ENCODE measurements around the gene JMJD7.
A peak's percentile ranks its signal among the peaks of the same experiment; 100 is the strongest.

The JMJD7 gene

DNA sequence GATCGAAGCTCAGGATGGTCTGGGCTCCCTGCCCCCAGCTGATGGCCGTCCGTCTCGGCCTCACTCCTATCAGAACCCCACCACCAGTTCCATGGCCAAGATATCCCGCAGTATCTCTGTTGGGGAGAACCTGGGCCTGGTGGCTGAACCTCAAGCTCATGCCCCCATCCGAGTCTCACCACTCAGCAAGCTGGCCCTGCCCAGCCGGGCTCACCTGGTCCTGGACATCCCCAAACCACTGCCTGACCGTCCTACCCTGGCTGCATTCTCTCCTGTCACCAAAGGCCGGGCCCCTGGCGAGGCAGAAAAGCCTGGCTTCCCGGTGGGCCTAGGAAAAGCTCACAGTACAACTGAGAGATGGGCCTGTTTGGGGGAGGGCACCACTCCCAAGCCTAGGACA is 4.4 kb upstream of the JMJD7 start:
- no peak for DNase-seq

DNA sequence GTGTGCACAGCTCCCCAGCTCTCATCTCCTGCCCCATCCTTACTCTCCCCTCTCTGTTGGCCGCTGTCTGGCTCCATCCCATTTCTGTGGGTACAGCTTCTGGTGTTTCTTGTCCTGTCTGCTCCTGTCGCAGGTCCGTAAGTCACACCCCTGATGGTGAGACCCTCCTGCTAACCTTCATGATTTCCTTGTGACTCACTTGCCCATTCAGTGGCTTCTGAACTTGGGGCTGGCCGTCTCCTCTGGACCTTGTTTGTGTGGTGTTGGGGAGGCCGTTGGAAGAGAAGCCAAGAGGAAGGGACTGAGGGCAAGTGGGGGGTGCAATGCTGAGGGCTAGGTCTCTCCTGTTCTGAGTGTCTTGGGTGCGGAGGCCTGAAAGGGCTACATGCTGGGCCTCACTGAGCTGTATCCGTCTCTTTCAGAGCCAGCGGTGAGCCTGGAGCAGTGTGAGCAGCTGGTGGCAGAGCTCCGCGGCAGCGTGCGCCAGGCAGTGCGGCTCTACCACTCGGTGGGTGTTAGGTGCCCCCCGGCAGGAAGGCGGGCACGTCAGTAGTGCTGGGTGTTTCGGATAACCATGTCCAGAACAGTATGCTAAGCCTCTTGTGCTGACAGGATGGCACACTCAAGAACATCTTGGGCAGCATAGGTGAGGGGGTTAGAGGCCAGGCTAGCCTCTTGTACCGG is 3.7 kb upstream of the JMJD7 start:
- DNase-seq = no peak

DNA sequence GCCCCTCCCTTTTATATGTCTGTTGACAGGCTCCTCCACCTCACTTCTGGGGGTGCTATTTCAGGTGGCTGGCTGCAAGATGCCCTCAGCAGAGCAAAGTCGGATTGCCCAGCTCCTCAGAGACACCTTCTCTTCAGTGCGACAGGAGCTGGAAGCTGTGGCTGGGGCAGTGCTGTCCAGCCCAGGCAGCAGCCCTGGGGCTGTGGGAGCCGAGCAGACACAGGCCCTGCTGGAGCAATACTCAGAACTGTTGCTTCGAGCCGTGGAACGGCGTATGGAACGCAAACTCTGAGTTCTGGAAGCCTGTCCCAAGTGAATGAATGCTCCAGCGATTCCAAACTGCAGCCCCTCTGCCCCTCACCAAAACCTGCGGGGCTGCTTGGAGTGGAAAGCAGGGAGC is 2.7 kb upstream of the JMJD7 start:
- DNase-seq = no peak

DNA sequence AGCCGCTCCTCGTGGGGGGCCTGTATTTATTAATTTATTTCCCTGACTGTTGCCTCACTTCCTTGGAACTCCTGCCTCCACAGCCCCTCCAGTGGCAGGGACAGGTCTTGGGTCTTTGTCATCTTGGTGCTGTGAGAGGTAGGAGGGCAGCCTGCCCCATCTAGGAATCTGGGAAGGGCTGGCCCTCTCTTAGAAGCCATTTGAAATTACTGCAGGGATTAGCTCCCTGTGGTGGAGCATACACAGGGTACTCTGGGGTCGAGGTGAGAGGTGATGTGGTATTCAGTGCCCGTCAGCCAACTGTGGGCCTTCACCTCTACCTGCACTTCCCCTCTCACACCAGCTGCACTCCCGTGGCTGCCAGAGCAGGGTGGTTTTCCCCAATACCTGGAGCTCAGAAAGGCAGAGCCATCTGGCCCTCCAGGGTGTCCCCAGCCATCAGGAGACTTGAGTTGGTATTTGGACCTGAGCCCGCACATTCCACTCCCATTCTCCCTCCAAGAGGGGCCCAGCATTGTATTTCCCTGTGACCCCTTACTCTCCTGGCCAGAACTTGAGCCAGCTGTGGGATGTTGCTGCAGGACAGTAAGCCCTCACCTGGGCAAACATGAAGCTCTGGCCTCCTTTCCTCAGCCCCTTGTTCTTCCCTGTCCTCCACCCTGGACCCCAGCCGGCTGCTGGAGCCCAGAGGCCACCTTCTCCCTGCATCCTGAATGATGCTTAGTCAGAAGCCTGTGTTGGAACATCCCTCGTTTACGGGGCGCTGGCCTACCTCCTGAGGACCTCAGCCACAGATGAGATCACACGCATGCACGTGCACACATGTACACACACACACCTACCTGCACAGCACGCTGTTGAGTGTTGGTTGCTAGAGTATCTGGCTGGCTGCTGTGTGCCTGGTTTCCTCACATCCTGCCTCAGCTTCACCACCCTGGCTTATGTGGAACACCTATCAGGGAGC is 2.0 kb upstream of the JMJD7 start:
- no peak for DNase-seq

DNA sequence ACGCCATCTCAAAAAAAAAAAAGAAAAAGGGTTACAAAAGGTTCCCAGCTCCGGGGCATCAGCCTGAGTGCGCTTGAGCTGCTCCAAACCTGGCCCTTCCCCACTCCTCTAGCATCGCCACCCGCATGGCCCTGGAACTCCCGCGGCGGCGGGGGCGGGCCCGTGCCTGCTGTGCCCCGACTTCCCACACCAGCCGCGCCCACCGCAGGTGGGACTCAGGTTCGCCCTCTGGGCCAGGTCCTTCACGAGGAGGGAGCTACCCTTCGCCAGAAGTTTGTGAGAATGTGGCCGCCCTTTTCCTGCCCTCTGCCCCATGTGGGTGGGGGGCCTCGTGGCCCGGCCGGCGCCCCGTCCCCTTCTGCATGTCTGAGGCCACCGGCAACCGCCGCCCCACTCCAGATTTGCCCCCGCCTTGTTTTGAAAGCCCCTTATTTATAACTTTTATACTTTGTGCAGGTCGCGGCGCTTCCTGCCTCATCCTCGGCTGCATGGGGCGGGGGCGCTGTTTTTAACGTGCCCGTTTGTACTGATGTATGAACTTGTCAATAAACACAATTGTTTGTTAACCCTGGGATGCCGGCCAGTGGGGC is 507 bp upstream of the JMJD7 start:
- DNase-seq = no peak

DNA sequence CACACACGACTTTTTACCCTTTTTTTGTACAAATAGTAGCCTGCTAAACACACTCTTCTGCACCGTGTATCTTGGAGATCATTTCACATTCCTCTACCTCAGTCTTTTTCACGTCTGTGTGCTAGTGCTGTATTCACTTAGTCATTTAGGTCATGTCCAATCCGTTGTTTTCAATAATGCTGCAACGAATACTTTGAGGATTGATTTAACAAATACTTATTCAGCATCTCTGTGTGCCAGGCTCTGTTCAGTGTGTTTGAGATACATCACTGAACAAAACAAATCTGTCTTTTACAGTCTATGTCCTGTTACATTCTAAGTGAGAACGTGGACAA is 882 bp downstream of the JMJD7 start:
- DNase-seq = no peak

DNA sequence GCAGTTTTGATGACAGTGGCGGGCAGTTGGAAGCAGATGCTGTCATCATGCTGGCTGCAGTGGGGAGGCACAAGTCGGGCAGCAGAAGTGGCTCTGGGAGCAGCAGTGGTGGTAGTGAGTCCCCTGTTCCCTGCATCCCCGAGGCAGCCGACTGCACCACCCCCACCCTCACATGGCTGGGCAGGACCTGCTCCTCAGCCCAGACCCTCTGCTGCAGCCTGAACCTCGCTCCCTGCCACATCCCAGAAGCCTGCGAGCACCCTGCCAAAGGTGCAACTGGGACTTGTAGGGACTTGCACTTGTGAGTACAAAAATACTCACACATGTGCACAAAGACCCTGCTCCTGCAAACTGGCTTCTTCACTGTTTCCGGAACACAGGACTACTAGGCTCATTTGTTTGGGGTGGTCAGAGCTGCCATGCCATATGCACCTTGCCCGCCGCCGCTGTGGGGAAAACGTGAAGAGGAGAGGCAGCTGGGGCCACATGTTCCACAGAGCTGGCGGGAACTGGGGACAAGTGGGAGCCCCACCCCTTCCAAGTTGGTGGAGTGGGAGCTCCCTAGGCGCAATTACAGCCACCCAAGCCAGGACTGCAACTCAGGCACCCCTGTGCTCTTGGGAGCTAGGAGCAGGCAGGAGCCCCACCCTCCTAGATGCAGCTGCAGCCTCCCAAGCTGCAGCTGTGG is 2.2 kb downstream of the JMJD7 start:
- DNase-seq = no peak

DNA sequence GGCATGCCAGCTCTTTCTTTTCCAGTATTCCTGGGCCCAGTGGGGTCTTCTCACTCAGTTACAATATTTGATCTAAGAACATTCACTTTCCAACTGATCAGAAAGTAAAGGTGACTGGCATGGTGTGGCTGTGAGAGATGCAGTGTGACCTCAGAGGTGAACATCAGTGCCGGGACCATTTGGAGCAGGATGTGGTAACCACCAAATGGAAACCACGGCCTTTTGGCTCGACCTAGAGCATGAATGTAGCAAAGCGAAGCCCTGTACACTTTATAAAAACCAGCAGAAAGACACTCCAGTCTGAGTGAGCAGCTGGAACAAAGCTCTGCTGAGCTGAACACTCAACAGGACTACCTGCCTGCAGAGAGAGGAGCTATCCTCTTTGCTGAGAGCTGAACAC is 3.4 kb downstream of the JMJD7 start:
- peak; percentile 50 for DNase-seq

DNA sequence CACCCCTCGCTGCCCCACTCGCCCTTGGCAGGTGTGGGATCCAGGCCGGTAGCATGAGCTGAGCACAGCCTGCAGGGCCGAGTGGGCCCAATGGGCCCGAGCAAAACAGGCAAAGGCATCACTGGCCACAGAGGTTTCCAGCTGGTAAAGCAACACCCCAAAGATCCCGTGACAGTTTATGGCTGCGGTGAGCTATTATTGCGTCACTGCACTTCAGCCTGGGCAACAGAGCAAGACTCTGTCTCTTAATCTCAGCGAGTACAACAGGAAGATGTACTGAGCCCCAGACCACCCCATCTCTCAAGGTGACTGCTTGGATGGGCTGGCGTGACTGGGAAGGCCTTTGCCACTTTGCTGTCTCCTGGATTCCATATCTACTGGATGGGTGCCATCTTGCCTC is 4.3 kb downstream of the JMJD7 start:
- no peak for DNase-seq

DNA sequence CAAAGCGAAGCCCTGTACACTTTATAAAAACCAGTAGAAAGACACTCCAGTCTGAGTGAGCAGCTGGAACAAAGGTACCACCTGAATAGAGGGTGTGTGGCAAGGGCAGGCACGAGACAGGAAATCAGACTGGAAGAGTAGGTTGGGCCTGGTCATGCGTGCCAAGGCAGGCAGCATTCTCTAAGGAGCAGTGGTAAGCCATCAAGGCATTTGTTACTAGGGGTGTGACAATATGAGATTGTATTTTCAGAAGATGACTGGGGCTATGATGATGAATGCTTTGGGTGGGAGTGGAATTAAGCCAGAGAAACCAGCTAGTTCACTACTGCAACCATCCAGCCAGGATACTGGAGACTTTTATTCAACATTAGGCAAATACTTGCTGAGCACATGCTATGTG is 5.0 kb downstream of the JMJD7 start:
- no peak for DNase-seq

DNA sequence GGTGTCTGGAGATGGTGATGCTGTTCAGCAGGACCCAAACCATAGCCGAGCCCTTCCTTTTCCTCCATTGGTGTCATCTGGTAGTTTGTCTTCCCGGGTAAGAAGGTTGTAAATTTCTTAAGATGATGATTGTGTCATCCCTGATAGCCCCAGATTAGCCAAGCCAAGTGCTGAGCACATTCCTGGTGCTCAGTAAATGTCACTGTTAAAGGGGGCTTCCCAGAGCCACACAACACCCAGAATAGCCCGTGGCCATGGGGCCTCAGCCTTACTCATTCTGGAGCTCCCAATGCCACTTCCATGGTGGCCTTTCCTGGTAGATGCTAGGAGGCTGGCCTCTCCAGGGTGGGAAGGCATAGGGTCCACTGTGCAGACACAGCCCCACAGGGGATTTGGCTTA is 6.2 kb downstream of the JMJD7 start:
- DNase-seq = no peak

DNA sequence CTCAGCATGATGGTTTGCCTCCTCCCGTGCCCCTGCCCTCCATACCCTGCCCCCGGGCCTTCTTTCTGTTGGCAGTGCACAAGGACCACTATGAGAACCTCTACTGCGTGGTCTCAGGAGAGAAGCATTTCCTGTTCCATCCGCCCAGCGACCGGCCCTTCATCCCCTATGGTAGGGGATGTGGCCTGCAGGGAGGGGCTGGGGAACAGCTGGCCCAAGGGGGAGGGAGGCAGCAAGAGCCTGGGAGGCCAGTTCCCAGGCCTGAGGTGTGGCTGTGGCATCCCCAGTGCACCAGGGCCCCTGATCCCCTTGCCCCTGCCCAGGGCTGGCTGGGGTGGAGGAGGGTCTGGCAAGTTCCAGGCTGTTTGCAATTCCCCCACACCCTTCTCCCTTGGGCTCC is 8.2 kb downstream of the JMJD7 start:
- DNase-seq = no peak

DNA sequence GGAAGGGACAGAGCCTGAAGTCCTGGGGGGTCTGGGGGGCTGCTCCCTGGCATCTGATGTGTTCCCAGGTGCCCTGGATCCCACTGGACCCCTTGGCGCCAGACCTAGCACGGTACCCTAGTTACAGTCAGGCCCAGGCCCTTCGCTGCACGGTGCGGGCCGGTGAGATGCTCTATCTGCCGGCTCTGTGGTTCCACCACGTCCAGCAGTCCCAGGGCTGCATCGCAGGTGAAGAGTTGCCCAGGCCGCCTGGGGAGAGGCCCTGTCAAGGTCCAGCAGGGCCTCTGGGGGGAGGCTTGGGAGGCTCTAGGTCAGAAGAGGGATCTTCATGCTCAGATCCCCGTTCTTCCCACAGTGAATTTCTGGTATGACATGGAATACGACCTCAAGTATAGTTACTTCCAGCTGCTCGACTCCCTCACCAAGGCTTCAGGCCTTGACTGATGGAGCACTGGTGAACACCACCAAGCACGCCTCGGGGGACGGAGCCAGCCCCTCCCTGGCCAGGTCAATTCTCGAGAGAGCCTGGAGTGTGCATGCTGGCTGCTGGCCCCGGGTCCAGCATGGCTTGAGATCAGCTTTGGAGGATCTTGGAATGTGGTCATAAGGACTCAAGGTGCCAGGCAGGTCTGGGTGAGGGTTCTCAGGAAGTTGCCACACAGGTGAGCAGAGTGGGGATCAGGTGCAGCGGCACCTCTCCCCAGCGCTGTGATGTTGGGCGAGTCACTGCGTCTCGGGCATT is 9.0 kb downstream of the JMJD7 start:
- DNase-seq = no peak

DNA sequence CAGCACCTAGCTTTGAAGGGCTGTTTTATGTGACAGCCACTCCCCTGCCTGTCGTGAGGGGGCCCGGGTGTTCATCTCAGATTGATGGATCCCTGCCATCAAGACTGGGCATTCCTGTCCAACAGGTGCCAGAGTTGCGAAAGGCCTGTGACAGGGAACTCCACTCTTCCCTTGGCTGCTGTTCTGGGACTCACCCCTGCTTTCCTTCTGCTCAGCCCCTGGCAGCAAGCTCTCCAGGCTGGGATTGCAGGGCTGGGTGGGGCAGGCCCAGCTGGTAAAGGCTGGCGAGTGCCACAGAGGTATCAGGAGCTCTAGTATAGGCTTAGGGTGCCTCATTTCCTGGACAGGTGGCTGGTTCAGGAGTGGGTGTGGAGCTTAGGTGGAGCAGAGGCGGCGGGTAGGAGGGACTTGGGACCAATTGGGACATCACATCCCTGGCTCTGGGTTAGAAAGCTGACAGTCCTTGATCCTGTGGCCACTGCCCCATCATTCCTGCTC is 10.6 kb downstream of the JMJD7 start, which contains the start of gene PLA2G4B:
Gene PLA2G4B (plus strand): TSS at position 448 of the 498 bp plus-strand sequence. CDS start 67 bp downstream, outside the sequence.
- no peak for DNase-seq

DNA sequence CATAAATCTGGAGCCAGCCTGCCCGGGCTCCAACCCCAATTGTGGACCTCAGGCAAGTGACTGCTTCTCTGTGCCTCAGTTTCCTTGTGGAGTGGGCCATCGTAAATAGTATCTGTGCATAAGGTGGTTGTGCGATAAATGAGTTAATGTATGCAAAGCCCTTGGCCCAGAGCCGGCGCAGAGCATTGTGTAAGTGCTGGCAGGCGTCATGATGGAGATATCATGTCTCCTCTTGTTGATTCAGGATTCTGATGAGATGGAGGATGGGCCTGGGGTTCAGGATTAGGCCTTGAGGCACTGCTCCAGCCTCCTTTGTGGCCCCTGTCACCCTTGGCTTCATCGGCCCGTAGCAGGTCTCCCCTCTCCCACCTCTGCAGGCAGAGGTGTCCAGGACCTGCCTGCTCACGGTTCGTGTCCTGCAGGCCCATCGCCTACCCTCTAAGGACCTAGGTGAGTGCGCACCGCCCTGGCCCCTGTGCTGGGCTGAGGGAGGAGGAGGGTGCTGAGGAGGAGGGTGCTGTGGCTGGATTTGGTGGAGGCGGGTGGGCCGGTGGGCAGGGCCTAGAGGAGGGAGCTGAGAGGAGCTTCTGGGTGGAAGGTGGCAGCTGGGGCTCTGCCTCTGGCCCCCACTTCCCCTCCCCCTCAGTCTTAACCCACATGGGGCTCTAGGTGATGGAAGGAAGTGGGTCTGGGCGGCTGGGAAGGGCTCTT is 12.0 kb downstream of the JMJD7 start:
- no peak for DNase-seq

DNA sequence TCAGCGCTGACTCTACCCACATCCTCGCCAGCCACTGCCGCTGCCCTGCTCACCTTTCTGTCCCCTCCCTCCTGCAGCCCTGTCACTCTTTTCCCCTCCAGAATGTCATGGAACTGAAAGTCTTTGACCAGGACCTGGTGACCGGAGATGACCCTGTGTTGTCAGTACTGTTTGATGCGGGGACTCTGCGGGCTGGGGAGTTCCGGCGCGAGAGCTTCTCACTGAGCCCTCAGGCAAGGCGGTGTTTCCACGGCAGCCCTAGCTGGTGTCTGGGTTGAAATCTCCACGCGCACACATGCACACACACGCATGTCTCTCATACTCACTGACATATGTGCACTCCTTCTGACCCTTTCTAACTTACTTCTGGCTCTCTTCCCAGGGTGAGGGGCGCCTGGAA is 12.8 kb downstream of the JMJD7 start:
- DNase-seq = no peak

DNA sequence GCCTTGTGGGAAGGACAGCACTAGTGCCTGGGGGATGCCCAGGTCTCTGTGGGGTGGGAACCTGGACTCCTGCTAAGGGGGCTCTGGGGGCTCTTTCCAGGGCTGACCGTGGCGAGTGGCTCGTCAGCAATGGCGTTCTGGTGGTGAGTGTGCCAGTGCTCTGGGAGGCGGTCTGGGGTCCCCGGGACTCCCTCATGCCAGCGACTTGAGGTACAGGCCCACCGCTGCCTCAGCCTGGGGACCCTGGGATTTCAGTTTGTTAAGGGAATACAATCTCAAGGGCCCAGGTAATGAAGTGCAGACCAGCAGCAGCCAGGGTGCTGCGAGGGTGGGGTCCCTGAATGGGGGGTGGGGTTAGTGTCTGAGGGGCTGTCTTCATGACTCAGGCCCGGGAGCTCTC is 13.2 kb downstream of the JMJD7 start:
- DNase-seq = no peak

DNA sequence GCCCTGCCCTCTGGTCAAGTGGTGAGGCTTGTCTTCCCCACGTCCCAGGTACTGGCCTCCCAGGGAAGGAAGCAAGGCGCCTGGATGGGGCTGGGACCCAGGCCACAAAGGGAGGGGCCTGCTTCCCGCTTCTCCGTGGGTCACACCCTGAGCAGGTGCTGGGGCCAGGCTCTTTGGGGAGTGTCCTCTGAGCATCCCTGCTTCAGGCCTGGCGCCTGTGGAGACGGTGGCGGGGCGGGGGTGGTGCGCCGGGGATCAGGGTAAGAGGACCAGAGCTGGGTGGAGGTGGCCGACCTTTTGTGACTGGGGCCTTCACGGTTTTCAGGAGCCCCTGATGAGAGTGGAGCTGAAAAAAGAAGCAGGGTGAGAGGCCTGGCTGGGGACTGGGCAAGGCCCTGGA is 14.3 kb downstream of the JMJD7 start:
- DNase-seq = no peak

DNA sequence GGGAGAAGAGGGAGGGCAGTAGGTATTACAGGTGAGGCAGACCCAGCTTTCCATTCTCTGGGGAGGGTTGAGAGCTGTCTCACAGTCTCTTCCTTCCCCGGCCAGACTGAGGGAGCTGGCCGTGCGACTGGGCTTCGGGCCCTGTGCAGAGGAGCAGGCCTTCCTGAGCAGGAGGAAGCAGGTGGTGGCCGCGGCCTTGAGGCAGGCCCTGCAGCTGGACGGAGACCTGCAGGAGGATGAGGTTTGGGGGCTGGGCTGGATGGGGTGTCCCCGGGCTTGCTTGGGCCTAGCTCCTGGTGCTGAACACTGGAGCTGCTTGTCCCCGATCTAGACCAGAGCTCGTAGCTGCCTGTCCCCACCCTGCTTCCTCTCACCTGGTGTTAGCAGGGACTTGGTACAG is 15.7 kb downstream of the JMJD7 start:
- no peak for DNase-seq

DNA sequence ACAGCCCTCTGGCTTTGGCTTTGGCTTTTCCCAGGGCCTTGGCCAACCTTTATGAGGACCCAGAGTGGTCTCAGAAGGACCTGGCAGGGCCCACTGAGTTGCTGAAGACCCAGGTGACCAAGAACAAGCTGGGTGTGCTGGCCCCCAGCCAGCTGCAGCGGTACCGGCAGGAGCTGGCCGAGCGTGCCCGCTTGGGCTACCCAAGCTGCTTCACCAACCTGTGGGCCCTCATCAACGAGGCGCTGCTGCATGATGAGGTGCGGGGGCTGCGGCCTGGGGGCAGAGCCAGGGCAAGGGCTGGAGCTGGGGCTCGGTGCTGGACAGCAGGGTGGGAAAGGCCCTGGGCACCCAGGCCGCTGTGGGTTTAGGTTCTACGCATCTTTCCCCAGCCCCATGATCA is 16.9 kb downstream of the JMJD7 start:
- no peak for DNase-seq

DNA sequence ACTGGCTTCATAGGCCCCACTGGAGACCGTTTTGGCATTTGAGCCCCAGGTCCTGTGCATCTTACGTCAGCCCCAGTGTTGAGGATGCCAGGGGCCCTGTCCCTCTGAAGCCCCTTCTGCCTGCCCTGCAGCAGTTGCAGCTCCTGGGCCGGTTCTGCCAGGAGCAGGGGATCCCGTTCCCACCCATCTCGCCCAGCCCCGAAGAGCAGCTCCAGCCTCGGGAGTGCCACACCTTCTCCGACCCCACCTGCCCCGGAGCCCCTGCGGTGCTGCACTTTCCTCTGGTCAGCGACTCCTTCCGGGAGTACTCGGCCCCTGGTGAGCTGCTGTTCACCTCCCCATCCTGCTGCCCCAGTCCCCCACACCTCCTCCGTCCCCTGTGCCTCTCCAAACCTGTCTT is 19.3 kb downstream of the JMJD7 start:
- DNase-seq = no peak

DNA sequence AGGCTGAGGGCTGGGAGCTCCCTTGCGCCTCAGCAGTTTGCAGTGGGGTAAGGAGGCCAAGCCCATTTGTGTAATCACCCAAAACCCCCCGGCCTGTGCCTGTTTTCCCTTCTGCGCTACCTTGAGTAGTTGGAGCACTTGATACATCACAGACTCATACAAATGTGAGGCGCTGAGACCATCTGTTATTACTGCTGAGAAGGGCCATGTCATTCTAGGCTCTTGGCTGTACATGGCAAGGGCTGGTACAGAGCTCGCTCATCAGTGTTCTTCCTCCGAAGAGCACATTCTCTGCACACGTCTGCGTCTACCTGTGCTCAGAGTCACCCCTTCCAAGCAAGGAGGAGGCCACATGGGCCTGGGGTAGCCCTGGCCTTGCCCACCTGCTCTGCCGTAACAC is 20.1 kb downstream of the JMJD7 start:
- no peak for DNase-seq

Measured in CD4-positive, alpha-beta T cell treated with Interleukin-12 subunit alpha and Interleukin-12 subunit beta, for 1 hour (primary cell).